GM20000 (cell line): ENCODE data around the gene MVP.
A peak's percentile ranks its signal among the peaks of the same experiment; 100 is the strongest.

ENCODE experiments used
- DNase-seq: peaks from one replicate; pipeline ENCODE4 v3.0.0; 2012; ENCODE audit warnings: low spot score
- TF ChIP-seq, protein P1 (sequence below): IDR thresholded peaks from 2 replicates; pipeline ENCODE4 v1.5.1; 2012; ENCODE audit warnings: mild to moderate bottlenecking, control low read depth; ENCODE audit errors: extremely low read depth, missing control alignments

Gene MVP

DNA sequence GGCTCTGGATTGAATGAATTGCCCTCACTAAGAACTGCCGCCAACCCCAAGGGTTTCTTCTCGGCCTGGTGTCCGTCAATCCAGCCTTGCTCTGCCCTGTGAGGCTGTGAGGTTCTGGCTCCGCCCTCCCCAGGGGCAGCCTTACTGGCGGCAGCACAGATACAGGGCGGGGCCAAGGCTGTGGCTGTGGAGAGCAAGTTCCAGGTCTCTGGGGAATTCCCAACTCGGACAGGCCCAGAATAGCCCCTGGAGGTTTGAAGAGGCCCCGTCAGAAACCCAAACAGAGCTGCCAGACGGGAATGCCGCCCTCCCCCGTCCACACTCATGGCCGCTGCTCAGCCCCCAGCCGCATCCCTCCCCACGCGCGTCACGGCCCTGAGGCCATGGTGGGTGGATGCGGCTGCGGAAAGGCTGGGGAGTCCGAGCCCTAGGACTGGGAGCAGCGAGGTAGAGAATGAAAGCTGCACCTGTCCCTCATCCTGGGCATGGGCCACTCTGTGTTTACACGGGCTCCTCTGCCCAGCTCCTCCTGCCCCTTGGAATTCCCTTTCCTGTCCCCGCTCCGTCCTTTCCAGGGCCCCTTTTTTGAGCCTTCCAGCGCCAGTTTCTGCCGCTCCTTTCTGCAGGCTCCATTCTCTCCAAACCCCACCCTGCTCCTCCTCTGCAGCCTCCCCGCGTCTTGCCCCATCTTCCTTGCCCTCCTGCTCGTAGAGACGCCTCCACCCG lies 8.9 kb upstream of the MVP start:
- peak; percentile 92 for DNase-seq
- TF ChIP-seq, protein P1, sequence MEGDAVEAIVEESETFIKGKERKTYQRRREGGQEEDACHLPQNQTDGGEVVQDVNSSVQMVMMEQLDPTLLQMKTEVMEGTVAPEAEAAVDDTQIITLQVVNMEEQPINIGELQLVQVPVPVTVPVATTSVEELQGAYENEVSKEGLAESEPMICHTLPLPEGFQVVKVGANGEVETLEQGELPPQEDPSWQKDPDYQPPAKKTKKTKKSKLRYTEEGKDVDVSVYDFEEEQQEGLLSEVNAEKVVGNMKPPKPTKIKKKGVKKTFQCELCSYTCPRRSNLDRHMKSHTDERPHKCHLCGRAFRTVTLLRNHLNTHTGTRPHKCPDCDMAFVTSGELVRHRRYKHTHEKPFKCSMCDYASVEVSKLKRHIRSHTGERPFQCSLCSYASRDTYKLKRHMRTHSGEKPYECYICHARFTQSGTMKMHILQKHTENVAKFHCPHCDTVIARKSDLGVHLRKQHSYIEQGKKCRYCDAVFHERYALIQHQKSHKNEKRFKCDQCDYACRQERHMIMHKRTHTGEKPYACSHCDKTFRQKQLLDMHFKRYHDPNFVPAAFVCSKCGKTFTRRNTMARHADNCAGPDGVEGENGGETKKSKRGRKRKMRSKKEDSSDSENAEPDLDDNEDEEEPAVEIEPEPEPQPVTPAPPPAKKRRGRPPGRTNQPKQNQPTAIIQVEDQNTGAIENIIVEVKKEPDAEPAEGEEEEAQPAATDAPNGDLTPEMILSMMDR, result no peak

GRCh38 chr16:29811896-29812665 lies 8.2 kb upstream of the MVP start, which contains the start of gene PRRT2:
TSS of gene PRRT2 (plus strand) at chr16:29812193. CDS start at chr16:29813055, 862 bp downstream.
- peak; percentile 60 for DNase-seq
- TF ChIP-seq, protein P1, result no peak

DNA sequence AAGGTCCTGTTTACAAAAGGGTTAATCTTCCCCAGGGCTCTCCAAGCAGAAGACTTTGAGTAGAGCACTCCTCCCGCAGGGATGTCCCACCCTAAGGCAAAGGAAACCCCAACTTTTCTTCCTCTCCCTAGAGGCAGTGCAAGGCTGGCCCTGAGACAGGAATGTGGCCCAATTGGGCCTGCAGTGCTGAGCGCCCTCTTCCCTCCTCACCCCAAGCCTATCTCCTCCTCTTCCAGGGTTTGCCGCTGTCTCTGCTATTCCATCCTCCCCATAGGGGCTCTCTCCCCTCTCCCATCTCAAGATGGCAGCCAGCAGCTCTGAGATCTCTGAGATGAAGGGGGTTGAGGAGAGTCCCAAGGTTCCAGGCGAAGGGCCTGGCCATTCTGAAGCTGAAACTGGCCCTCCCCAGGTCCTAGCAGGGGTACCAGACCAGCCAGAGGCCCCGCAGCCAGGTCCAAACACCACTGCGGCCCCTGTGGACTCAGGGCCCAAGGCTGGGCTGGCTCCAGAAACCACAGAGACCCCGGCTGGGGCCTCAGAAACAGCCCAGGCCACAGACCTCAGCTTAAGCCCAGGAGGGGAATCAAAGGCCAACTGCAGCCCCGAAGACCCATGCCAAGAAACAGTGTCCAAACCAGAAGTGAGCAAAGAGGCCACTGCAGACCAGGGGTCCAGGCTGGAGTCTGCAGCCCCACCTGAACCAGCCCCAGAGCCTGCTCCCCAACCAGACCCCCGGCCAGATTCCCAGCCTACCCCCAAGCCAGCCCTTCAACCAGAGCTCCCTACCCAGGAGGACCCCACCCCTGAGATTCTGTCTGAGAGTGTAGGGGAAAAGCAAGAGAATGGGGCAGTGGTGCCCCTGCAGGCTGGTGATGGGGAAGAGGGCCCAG lies 7.3 kb upstream of the MVP start:
- DNase-seq, result no peak
- TF ChIP-seq, protein P1, result no peak

DNA sequence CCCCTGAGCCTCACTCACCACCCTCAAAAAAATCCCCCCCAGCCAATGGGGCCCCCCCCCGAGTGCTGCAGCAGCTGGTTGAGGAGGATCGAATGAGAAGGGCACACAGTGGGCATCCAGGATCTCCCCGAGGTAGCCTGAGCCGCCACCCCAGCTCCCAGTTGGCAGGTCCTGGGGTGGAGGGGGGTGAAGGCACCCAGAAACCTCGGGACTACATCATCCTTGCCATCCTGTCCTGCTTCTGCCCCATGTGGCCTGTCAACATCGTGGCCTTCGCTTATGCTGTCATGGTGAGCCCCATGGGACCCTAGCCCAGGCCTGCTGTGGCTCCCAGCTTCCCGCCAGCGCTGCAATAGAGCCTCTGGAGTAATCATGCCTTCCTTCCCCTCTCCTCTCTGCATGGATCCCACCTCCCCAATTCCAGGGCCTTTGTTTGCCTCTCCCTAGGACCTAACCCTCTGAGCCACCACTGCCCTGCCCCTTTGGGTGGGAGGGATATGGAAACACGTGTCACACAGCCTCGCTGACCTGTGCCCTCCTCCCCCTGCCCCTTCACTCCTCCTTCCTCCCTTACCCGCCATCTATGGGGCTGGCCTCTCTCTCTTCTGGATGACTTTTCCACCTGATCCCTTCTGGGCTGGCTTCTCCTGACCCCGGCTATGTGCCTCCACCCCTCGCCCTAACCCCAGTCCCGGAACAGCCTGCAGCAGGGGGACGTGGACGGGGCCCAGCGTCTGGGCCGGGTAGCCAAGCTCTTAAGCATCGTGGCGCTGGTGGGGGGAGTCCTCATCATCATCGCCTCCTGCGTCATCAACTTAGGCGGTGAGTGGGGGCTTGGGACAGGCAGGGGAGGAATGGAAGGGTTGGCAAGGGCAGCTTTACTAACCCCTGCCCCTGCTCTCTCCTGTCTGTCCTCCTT lies 6.4 kb upstream of the MVP start:
- TF ChIP-seq, protein P1, result no peak
- no peak for DNase-seq

DNA sequence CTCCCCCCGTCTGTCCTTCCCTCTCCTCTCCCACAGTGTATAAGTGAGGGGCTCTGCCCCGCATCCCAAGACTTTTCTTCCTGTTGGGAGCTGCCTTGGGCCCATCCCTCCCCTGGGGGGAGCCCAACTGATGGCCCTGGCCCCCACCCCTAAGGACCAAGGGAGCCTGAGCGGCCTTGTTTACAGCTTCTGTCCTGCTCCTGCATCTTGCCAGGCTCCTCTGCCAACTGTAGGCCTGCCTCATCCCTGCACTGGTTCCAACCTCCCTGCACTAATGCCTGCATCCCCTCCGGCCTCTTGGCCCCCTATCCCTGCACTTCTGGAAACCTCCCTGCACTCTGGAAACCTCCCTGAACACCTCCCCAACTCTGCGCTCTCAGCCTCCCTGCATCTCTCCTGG lies 5.7 kb upstream of the MVP start:
- no peak for DNase-seq
- TF ChIP-seq, protein P1, result no peak

GRCh38 chr16:29815032-29815721 lies 5.1 kb upstream of the MVP start:
- TF ChIP-seq, protein P1, result no peak
- no peak for DNase-seq
